GM12878 (cell line): ENCODE results near the gene LEUTX. TPM values are rescaled to one million over a fixed set of nuclear protein-coding genes. Genes with fewer than 3 reads are reported as not detected.

ENCODE experiments used
- ATAC-seq: fragments of 200-7000 bp; cut with Tn5 transposase; 3 replicates; pipeline ENCODE4 v1.9.1; 2020; ENCODE audit warnings: mild to moderate bottlenecking, moderate library complexity
- BruUV-seq: library from RNA; stranded (reverse); fragments of 400-500 nt; replicated peaks from 2 replicates; lab custom pipeline; 2021; lab: Mats Ljungman, UMichigan
- CTCF ChIA-PET: fragments of 300-600 bp; sonication (Branson Sonifier 250); formaldehyde crosslinking; extraction: SDS; loops from one replicate; lab custom pipeline; 2021; ENCODE audit warnings: inconsistent platforms; lab: Yijun Ruan, JAX
- POLR2A ChIA-PET: fragments of 350-600 bp; formaldehyde crosslinking; extraction: SDS; loops from one replicate; lab custom pipeline; 2021; ENCODE audit warnings: inconsistent platforms; lab: Charles Lee
- RAD21 ChIA-PET: fragments of 300-600 bp; sonication (Branson Sonifier 250); formaldehyde crosslinking; loops from one replicate; lab custom pipeline; 2023; ENCODE audit warnings: antibody characterized with exemption; ENCODE audit not compliant: unreplicated experiment; lab: Charles Lee
- SMC1A ChIA-PET: fragments of 300-600 bp; sonication (Branson Sonifier 250); formaldehyde crosslinking; loops from one replicate; lab custom pipeline; 2023; ENCODE audit not compliant: unreplicated experiment, uncharacterized antibody; lab: Charles Lee
- DNase-seq: peaks from one replicate; pipeline ENCODE4 v3.0.0-alpha.2; 2011; ENCODE audit warnings: low read depth, low spot score
- FAIRE-seq: peaks from 3 replicates; lab custom pipeline; 2011; peaks lifted over from hg19 to GRCh38; lab: Jason Lieb, UNC
- H2AFZ ChIP-seq: 2 replicates; pipeline ENCODE4 v1.6.0; 2011; ENCODE audit warnings: low read depth, low read length, control low read depth; ENCODE audit not compliant: control insufficient read depth
- H3K27ac ChIP-seq: 2 replicates; pipeline ENCODE4 v1.5.1; 2011; ENCODE audit warnings: control low read depth; ENCODE audit not compliant: control insufficient read depth, insufficient read depth
- H3K27me3 ChIP-seq, 2 experiments: replicated peaks in 1 of 2; 2 replicates each; pipeline versions ENCODE4 v1.6.0 to v1.6.1; 2011; ENCODE audit warnings: low read length in 1 of 2; ENCODE audit not compliant: control insufficient read depth in 2 of 2, insufficient read depth in 2 of 2
- H3K36me3 ChIP-seq, 2 experiments: 2 replicates each; pipeline ENCODE4 v1.5.1; 2011; ENCODE audit warnings: low read length in 1 of 2; ENCODE audit not compliant: control insufficient read depth in 2 of 2, insufficient read depth in 2 of 2
- H3K4me1 ChIP-seq: 2 replicates; pipeline ENCODE4 v1.6.1; 2011; ENCODE audit warnings: mild to moderate bottlenecking, low read length, moderate library complexity, mixed read lengths; ENCODE audit not compliant: control insufficient read depth, insufficient read depth
- H3K4me2 ChIP-seq: 2 replicates; pipeline ENCODE4 v1.6.0; 2011; ENCODE audit warnings: control low read depth; ENCODE audit not compliant: control insufficient read depth, insufficient read depth
- H3K4me3 ChIP-seq: fragments of 200-600 bp; sonication (generic); 2 replicates; pipeline ENCODE4 v1.5.1; 2016
- H3K79me2 ChIP-seq: 2 replicates; pipeline ENCODE4 v1.6.0; 2011; ENCODE audit warnings: low read length; ENCODE audit not compliant: control insufficient read depth, insufficient read depth
- H3K9ac ChIP-seq: 2 replicates; pipeline ENCODE4 v1.8.0; 2011; ENCODE audit warnings: low read length, control low read depth, mixed read lengths; ENCODE audit not compliant: control insufficient read depth, insufficient read depth
- H3K9me3 ChIP-seq: replicated peaks from 3 replicates; pipeline ENCODE4 v1.5.1; 2011; ENCODE audit warnings: mild to moderate bottlenecking, low read length; ENCODE audit not compliant: control insufficient read depth, insufficient read depth
- H4K20me1 ChIP-seq: 2 replicates; pipeline ENCODE4 v1.6.0; 2011; ENCODE audit not compliant: control insufficient read depth, insufficient read depth
- CBX5 ChIP-seq: sonication (generic); IDR thresholded peaks from 2 replicates; pipeline ENCODE4 v1.6.1; 2016; ENCODE audit warnings: low read depth, moderate library complexity, mild to moderate bottlenecking, inconsistent platforms
- KLF5 ChIP-seq: fragments of 450-650 bp; IDR thresholded peaks from 2 replicates; pipeline ENCODE4 v1.6.1; 2014; ENCODE audit warnings: mild to moderate bottlenecking; ENCODE audit not compliant: partially characterized antibody
- MEF2A ChIP-seq: IDR thresholded peaks from 2 replicates; pipeline ENCODE4 v1.6.1; 2011; ENCODE audit warnings: low read depth, mild to moderate bottlenecking, low read length, moderate library complexity; ENCODE audit not compliant: insufficient read depth
- NFXL1 ChIP-seq: fragments of 450-650 bp; IDR thresholded peaks from 2 replicates; pipeline ENCODE4 v1.6.1; 2017; ENCODE audit warnings: antibody characterized with exemption, mild to moderate bottlenecking, borderline replicate concordance
- NRF1 ChIP-seq: conservative IDR thresholded peaks from 2 replicates; pipeline ENCODE4 v1.6.1; 2011; ENCODE audit warnings: mild to moderate bottlenecking, low read depth, low read length, improper control_type of control experiment
- RAD21 ChIP-seq: IDR thresholded peaks from 2 replicates; pipeline ENCODE4 v1.6.1; 2011; ENCODE audit warnings: mild to moderate bottlenecking, low read depth, low read length, moderate library complexity; ENCODE audit not compliant: insufficient read depth
- RELA ChIP-seq: fragments of 450-650 bp; IDR thresholded peaks from 2 replicates; pipeline ENCODE4 v1.8.0; 2014; ENCODE audit warnings: borderline replicate concordance; ENCODE audit not compliant: partially characterized antibody
- SUZ12 ChIP-seq: fragments of 200-600 bp; sonication (generic); IDR thresholded peaks from one replicate; pipeline ENCODE4 v1.6.1; 2018; ENCODE audit warnings: antibody characterized with exemption, mild to moderate bottlenecking; ENCODE audit not compliant: unreplicated experiment
- TAF1 ChIP-seq: IDR thresholded peaks from 2 replicates; pipeline ENCODE4 v1.6.1; 2011; ENCODE audit warnings: mild to moderate bottlenecking, low read depth, low read length, borderline replicate concordance
- TBL1XR1 ChIP-seq: IDR thresholded peaks from 2 replicates; pipeline ENCODE4 v1.6.1; 2012; ENCODE audit warnings: low read depth, low read length, improper control_type of control experiment
- TCF7 ChIP-seq: IDR thresholded peaks from 2 replicates; pipeline ENCODE4 v1.6.1; 2014; ENCODE audit warnings: antibody characterized with exemption, borderline replicate concordance
- YY1 ChIP-seq: IDR thresholded peaks from 2 replicates; pipeline ENCODE4 v1.6.1; 2011; ENCODE audit warnings: low read depth, mild to moderate bottlenecking, low read length
- ZNF274 ChIP-seq: IDR thresholded peaks from one replicate; pipeline ENCODE4 v1.8.0; 2011; ENCODE audit not compliant: insufficient read length, insufficient read depth
- WGBS: methylation state at CpG from one replicate; pipeline ENCODE4 v1.1.6; 2016; ENCODE audit warnings: low lambda C conversion rate; ENCODE audit not compliant: insufficient replicate concordance, insufficient coverage; ENCODE audit errors: missing lambda C conversion rate; 5-methylcytosine and 5-hydroxymethylcytosine counted together
- in situ Hi-C: fragments of 300-500 bp; cut with MboI; formaldehyde crosslinking; loops from 9 replicates; pipeline ENCODE4 v1.14.3; 2018; ENCODE audit warnings: mixed read lengths
- intact Hi-C: fragments of 100-400 bp; cut with micrococcal nuclease; formaldehyde crosslinking; loops from one replicate; pipeline ENCODE4 v1.14.2; 2022; ENCODE audit not compliant: unreplicated experiment
- polyA plus RNA-seq, 11 experiments: library from polyadenylated mRNA; depleted of rRNA in 4 of 11; unstranded in 6 of 11; stranded (reverse) in 5 of 11; fragments of >200 nt; fragmentation: Nextera tagmentation in 4 of 11; fragmentation: Illumina TruSeq in 1 of 11; extraction: Ambion mirVana in 4 of 11; extraction: Trizol in 1 of 11; gene quantifications; 1 replicate in 1 of 11; 2 replicates in 10 of 11; pipeline versions ENCODE4 v1.2.1 to v1.2.3, GENCODE V29; 2011 to 2016; ENCODE audit warnings: inconsistent platforms in 2 of 11, missing spikeins in 2 of 11, low read depth in 1 of 11
- total RNA-seq, 4 experiments: library from RNA; depleted of rRNA in 3 of 4; stranded (reverse); fragments of >200 nt in 3 of 4; fragmentation: Illumina TruSeq in 1 of 4; extraction: Trizol in 1 of 4; gene quantifications; 2 replicates each; pipeline versions ENCODE4 v1.2.1 to v1.2.3, GENCODE V29; 2013 to 2021
- TF ChIP-seq, protein P1 (sequence below): IDR thresholded peaks from 2 replicates; pipeline ENCODE4 v1.6.1; 2012; ENCODE audit warnings: low read depth, low read length, improper control_type of control experiment

Gene LEUTX
- total and polyA plus RNA-seq, 10 of the 15 experiments (the other 5 are each of a cell fraction or from before 2014, with no cell fraction given): 0.29 to 0.46 (median 0.40) TPM; not detected in 4

DNA sequence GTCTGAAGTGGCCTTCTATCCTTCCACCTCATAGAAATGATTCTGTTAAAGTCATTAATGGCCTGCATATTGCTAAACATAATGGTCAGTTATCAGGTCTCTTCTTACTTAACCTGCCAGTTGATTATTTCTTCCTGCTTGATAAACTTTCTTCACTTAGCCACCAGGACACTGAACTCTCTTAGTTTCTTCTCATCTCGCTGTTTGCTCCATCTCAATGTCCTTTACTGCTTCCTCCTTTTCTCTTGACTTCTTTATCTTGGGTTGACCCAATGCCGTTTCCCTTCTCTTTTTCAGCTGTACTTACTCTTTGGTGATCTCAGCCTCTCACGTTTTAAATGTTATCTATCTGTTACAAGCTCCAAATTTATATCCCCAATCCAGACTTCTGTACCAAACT lies 23.7 kb upstream of the LEUTX start:
- intact Hi-C loops (no loop called here), in situ Hi-C loops (no loop called here)
- DNase-seq (no peak), ATAC-seq (no peak), FAIRE-seq (no peak)
- no peak overlapping the region for H3K4me3 ChIP-seq
- H3K27me3 ChIP-seq: no peaks in the 10 kb centered on the region
- POLR2A ChIA-PET: no interaction called here
- TF ChIP-seq SUZ12 (no peak), KLF5 (no peak)
- H3K4me1 ChIP-seq: peaks cover 13% of the 10 kb centered on the region
- WGBS: 13% methylated on average over 3 of the region's 3 CpGs
- H3K36me3 ChIP-seq: no peaks in the 10 kb centered on the region
- no peaks in the 10 kb centered on the region for H3K79me2 ChIP-seq
- H4K20me1 ChIP-seq: no peaks in the 10 kb centered on the region
- H3K9ac ChIP-seq: no peak overlapping the region
- H3K4me2 ChIP-seq: no peak overlapping the region
- no TSS peak for BruUV-seq
- SMC1A ChIA-PET: interaction anchor here (0.7 to 1.7 kb wide), 2 partner anchors 25 to 54 kb away, joined by 3 to 4 read pairs; no protein-coding TSS in a partner anchor
- H3K9me3 ChIP-seq: no peaks in the 10 kb centered on the region
- RAD21 ChIA-PET: no interaction called here
- CTCF ChIA-PET: interaction anchor here (1.0 to 1.2 kb wide), 2 partner anchors 10 to 81 kb away, joined by 3 to 4 read pairs; no protein-coding TSS in a partner anchor
- no peak overlapping the region for H2AFZ ChIP-seq
- H3K27ac ChIP-seq: no peak overlapping the region

DNA sequence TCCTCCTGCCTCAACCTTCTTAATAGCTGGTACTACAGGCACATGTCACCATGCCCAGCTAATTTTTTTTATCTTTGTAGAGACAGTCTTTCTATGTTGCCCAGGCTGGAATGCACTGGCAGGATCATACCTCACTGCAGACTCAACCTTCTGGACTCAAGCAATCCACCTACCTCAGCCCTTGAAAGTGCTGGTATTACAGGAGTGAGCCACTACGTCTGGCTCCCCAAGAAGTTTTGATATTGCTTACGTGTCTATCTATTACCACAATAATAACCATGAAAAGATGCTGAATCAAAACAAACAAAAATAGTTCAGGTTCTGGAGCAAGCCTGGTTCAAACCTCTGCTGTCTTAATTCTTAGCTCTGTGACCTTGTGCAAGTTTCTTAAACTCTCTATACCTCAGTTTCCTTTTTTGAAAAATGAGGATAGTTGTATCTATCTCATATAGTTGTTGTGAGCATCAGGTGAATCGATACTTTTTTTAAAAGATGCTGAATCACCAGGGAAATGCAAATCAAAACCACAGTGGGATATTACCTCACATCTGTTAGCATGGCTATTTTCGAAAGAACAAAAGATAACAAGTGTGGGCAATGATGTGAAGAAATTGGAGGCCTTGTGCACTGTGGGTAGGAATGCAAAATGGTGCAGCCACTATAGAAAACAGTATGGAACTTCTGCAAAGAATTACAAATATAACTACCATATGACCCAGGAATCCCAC lies 19.0 kb upstream of the LEUTX start:
- no TSS peak for BruUV-seq
- Histone ChIP-seq H3K4me1 (peaks cover 22% of the 10 kb centered on the region), H3K4me3 (peak overlapping the region; percentile 15; the same call in 1 of the 2 replicates), H3K36me3 (no peaks in the 10 kb centered on the region), H3K27me3 (no peaks in the 10 kb centered on the region), H4K20me1 (no peaks in the 10 kb centered on the region), H3K9ac (no peak overlapping the region), H3K9me3 (peaks cover 2% of the 10 kb centered on the region; the same call in 1 of the 3 replicates), H3K4me2 (peak overlapping the region; percentile 70), H3K27ac (peak overlapping the region; percentile 68), H3K79me2 (no peaks in the 10 kb centered on the region), H2AFZ (peak overlapping the region; percentile 35; the same call in 1 of the 2 replicates)
- DNase-seq (peak; percentile 65), ATAC-seq (peak; percentile 97), FAIRE-seq (peak; percentile 84)
- WGBS: 3% methylated on average over 4 of the region's 4 CpGs
- ChIA-PET RAD21 (interaction anchor here (1.0 to 2.2 kb wide), 3 partner anchors 59 to 85 kb away, joined by 4 to 6 read pairs (median 5); no protein-coding TSS in a partner anchor), CTCF (interaction anchor here (0.7 to 3.3 kb wide), 9 partner anchors 8 to 88 kb away, joined by 3 to 14 read pairs (median 4); no protein-coding TSS in a partner anchor), SMC1A (interaction anchor here (0.9 to 3.6 kb wide), 6 partner anchors 9 to 84 kb away, joined by 3 to 15 read pairs (median 8); no protein-coding TSS in a partner anchor), POLR2A (interaction anchor here (1.1 to 1.4 kb wide), 2 partner anchors 59 to 84 kb away, joined by 4 to 6 read pairs; no protein-coding TSS in a partner anchor)
- in situ Hi-C loops: no loop called here
- intact Hi-C loops: no loop called here
- TF ChIP-seq ZNF274 (no peak), RELA (no peak), TCF7 (no peak), TAF1 (no peak), TBL1XR1 (no peak), NRF1 (no peak), NFXL1 (no peak), CBX5 (no peak; the same call in 1 of the 2 replicates), YY1 (0 out of 2 replicates have a peak, but pooled peaks have one; percentile 45), MEF2A (peak; percentile 75; the same call in 1 of the 2 replicates), RAD21 (no peak)
- TF ChIP-seq, protein P1, sequence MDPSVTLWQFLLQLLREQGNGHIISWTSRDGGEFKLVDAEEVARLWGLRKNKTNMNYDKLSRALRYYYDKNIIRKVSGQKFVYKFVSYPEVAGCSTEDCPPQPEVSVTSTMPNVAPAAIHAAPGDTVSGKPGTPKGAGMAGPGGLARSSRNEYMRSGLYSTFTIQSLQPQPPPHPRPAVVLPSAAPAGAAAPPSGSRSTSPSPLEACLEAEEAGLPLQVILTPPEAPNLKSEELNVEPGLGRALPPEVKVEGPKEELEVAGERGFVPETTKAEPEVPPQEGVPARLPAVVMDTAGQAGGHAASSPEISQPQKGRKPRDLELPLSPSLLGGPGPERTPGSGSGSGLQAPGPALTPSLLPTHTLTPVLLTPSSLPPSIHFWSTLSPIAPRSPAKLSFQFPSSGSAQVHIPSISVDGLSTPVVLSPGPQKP: no peak
